HTR-8/SVneo (cell line): Measurements from ENCODE around the gene DLX6.
"Not testable (repeated sequence)": the region's sequence is repeated elsewhere in the genome, so short reads cannot be mapped to it uniquely, and the experiment has no call there.

Experiments used
- DNase-seq: peaks from one replicate; pipeline ENCODE4 v3.0.0; 2011; ENCODE audit warnings: low spot score, mixed read lengths; ENCODE audit not compliant: insufficient read length
- FAIRE-seq: peaks from 2 replicates; lab custom pipeline; 2011; peaks lifted over from hg19 to GRCh38; lab: Jason Lieb, UNC

Gene DLX6

DNA sequence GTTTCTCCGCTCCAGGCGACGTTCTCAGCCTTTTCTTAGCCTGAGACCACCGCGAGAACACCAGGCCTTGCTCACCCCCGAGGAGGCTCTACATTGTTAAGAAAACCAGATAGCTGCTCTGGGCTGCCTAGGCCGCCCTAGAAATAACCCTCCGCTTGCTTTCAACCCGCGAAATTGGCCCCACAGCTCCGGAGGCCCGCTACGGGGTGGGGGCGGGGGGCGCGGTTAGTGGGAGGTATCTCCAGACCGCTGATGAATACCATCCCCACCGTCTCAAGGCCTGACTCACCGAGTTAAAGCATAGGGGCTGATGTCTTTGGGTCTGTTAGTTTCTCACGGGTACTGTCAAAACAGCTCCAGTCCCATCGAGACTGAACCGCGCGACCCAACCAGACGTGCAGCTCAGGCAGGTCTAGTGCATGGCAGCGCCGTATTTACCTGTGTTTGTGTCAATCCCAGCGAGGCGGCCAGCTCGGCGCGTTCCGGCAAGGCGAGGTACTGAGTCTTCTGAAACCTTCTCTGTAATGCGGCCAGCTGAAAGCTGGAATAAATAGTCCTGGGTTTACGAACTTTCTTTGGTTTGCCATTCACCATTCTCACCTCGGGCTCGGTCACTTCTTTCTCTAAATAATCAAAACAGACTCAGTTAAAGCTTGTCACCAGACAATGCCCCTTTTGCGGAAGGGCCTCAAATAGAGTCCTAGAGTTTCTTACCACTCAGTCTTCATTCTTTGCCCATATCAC is 16.6 kb downstream of the DLX6 start:
- FAIRE-seq (no peak), DNase-seq (no peak)

DNA sequence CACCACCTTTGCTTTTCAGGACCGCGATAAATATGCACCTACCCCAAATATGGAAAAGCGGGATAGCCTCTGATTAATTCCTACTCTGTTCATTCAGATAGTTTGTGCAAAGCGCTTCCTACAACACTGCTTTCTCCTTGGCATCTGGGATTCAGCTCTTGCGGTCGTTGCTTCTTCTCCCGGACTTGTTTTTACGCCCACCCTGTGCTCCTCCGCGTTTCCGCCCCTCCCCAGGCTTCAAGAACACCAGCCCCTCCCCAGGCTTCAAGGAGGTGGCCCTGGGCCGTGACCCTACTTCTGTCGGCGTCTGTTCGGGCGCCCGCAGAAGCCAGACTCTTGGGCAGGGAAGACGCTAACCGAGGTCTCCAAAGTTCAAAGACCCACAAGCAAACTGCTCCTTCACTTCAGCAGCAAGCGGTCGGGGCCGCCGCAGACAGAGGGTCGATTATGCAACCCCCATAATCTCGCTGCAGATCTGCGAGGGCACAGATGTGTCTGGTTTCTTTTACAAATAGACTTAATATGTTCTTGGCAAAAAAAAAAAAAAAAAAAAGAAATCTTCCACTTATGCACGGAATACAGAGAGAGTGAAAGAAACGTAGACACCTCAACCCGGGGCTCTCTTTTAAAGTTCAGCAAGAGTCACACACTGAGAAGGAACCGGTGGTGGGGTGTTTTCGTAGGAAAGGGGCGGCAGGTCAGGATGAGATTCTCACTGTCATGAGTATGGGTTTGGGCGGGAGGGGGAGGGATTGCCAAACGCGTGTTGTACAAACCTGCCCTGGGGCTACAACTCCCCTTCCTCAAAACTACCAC is 17.3 kb downstream of the DLX6 start:
- FAIRE-seq (no peak), DNase-seq (no peak)

DNA sequence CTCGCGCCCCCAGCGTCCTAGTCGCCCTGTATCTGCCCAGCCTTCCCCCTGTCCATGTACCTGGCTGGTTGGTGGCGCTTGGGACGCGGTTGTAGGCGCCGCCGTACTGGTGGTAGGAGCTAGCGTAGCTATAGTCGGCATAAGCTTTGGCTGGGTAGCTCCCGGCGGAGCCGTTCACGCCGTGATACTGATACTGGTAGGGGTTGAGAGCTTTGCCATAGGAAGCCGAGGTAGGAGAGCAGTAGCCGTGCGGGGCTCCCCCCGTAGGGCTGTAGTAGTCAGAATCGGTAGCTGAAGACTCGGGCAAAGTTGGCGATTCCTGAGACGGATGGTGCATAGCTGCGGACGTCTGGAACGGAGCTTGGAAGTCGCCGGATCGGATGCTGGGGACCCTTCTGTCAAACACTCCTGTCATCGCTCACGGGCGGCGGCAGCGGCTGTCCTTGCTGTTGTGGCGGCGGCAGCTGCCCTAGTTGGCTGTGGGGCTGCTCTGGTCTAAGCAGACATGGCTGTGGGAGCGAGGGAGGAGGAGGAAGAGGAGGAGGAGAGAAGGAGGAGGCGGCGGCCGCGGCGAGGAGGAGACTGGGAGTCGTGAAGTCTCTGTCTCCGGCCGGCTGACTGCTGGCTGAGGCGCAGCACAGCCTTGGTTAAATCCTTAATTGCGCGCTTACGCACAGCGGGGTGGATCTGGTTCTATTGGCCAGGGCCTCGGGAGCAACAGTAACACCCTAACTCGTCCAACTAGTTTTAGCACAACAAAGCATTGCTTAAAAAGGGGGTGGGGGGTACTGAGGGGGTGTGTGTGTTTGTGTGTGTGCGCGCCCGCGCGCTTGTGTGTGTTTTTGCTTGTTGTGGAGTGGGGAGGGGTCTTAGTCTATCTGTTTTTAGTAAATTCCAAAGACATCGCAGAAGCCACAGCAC is 19.1 kb downstream of the DLX6 start, which contains the start of gene DLX5:
Gene DLX5, minus strand, starts transcription at position 623 of the 921 bp plus-strand sequence. Its CDS starts 208 bp downstream, at position 415.
- DNase-seq, result no peak
- no peak for FAIRE-seq

DNA sequence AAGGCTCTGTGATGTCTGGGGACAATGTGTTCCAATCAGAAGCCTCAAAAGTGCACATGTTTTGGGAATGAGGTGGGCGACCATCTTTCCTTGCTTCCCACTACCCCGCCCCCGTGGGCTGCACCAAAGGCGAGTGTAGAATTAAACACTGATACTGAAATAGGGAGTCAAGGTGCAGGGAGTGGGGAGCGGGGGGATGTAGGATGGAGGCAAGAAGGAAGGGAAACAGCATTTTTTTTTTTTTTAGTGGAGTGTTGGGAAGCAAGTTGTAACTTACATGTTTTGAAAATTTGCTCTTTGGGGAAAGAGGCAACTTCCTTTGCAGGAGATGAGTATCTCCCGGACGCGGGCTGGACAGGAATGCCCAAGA is 19.8 kb downstream of the DLX6 start:
- DNase-seq, result no peak
- no peak for FAIRE-seq

DNA sequence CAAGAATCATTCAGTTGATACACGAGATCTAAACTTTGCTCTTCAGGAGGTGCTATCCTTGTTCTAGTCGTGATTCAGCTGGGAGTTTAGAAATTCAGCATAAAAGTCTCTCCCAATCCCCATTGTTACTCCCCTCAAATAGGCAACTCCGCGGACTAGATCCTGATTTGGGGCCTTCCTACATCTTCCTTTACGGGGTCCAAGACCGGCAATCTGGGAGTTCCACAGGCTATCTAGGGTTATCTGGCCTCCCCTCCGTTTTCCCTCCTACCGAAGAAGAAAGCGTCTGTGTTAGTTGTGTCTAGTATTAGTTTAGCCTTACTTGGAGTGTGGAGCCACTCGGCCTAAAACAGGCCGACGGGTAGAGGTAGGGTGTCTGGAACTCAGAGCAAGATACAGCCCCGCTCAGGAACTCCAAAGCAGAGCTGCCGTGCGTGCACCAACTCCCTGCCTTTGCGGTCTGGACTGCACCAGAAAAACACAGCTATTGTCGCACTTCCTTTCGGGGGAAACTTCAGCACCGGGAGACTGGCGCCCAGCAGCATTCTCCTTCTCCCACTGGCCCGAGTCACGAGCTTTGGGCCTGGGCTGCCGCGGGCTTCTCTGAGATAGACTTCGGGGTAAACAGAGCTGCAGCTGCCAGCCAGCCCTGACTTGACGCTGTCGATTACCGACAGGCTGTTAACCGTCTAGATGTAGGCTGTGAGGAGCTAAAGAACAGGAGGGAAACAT is 20.8 kb downstream of the DLX6 start:
- FAIRE-seq (no peak), DNase-seq (no peak)

DNA sequence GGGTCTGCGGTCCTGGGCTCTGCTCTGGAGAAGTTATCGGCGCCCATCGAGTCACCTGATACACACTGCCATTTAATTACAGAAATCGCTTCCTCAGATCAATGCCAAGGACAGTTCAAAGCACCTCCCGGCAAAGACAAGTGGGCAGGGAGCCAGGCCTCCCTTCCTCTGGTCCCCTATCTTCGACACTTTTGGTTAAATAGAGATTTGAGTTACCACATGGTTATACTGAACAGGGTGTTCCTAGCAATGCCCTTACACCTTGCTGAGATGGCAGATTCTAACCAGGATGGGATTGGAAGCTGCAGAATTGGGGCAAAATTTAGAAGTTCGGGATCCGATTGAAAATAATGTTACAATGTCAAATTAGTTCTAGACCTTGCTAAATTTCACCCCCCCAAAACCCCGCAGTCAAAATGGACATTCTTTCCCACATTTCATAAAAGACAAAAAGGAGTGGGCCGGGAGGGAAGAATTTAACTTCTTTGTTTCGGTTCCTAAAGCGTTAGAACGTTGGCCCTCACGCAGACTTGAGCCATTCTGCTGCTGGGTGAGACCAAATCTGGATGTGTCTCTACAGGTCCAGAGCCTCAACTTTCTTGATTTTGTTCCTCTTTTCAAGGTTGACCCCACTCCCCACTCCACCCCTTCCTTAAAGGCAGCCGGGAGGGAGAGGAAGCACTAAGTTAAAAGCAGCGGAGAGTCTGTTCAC is 21.5 kb downstream of the DLX6 start:
- FAIRE-seq (no peak), DNase-seq (no peak)

DNA sequence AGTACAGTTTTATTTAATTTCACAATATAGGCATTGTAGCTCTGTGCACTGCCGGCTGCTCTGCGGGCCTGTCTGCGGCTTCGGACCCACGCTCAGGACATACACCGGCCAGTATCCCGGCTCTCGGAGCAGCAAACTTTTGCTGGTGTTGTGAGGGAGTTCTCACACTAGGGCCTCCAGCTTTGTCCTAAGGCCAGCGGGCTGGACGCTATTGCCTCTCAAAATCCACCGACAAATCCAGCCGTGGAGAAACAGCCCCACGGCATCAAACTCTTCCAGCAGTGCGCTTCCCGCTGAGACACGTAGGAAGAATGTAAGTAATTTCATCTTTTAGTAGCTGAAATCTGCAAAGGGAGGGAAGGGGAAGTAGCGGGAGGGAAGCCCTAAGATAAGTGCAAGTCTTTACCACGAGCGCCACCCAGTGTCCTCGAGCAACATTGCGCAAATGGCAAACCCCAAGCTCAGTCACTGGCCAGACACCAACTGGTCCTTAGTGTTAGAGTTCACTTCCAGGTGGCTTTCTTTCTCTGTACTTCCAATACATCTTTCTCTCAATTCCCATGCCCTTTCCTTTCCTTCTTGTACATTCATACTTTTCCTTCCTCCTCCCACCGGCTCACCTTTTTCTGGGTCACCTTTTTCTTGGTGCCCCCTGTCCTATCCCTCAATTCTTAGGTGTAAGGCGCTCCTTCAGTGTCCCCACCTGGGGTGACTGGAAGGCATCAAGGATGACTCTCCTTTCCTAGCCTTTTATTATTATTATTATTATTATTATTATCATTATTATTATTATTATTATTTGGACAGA is 22.3 kb downstream of the DLX6 start:
- FAIRE-seq (no peak), DNase-seq (peak; percentile 40)

DNA sequence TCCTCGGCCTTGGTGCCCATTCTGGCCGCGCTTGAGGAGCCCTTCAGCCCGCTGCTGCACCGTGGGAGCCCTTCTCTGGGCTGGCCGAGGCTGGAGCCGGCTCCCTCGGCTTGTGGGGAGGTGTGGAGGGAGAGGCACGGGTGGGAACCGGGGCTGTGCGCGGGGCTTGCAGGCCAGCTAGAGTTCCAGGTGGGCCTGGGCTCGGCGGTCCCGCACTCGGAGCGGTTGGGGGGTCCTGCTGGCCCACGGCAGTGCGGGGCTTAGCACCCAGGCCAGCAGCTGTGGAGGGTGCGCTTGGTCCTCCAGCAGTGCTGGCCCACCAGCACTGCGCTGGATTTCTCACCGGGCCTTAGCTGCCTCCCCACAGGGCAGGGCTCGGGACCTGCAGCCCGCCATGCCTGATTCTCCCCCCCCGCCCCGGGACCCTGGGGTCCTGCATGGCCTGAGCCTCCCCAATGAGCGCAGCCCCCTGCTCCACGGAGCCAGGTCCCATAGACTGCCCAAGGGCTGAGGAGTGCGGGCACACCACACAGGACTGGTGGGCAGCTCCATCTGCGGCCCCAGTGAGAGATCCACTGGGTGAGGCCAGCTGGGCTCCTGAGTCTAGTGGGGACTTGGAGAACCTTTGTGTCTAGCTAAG is 29.0 kb downstream of the DLX6 start:
- not testable (repeated sequence) for DNase-seq, FAIRE-seq

DNA sequence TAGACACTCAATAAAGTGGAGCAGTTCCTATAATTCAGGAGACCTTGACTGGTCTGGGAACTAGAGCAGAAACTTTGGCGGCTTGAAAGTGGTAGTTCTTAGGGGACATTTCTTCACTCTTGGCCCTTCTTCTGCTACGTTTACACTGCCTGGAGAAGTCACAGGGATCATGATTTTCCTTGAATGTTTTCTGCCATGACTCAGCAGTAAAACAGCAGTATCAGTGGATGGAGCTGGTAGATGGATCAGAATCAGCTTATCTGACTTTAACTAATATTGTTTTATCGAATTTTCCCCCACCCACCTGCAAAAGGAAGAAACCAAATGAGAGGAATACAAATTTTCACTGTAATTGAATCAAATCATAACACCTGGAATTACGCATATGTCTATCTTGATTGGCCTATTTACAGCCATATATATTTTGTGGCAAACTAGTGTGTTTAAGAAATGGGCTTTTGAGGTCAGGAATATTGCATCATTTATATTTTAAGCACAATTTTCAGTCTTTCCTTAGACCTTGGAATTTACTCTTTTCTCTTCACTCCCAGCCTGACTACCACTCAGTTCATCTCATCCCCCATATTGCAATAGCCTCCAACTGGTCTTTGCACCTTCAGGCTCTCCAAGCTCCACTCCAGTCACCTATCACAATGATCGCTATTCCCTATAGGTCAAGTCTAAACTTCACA is 34.2 kb downstream of the DLX6 start:
- DNase-seq, result no peak

DNA sequence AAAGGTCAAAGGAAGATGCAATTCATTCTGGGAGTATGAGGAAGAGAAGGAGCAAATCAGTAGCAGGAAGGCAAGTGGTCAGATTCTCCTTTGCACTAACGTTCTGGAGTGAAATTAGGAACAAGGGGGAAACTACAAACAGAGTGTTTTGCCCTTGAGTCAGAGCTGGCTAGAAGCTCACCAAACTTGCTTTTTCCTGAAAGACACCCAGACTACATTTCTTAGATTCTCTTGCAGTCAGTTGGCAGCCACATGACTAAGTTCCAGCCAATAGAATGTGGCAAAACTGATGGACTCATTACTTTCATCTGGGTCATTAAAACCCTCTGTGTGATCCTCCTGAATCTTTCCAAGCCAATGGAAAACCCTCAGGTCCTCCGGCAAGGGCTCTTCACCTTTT is 37.9 kb downstream of the DLX6 start:
- no peak for DNase-seq

More for the DNA sequence above, 34.2 kb downstream of the DLX6 start:
- no peak for FAIRE-seq

More for the DNA sequence above, 37.9 kb downstream of the DLX6 start:
- no peak for FAIRE-seq
